Endothelial cell of hepatic sinusoid (primary cell): ENCODE measurements around the gene DPYSL3.

Experiments used
- in situ Hi-C: cut with HindIII; loops from 2 replicates; pipeline ENCODE4 v1.10.0; 2017; ENCODE audit warnings: low sequenced_read_pairs

The DPYSL3 gene

GRCh38 chr5:147479444-147479843 is 30.4 kb downstream of the DPYSL3 start:
- in situ Hi-C loops: no loop called here

- in situ Hi-C loops: no loop called here
Observed at GRCh38 chr5:147474140-147474539, 35.7 kb downstream of the DPYSL3 start.

- in situ Hi-C loops: no loop called here
Observed at GRCh38 chr5:147472664-147473475, 37.0 kb downstream of the DPYSL3 start.

GRCh38 chr5:147467973-147468508 is 41.8 kb downstream of the DPYSL3 start:
- in situ Hi-C loops: no loop called here

- in situ Hi-C loops: no loop called here
Observed at GRCh38 chr5:147466360-147466980, 43.4 kb downstream of the DPYSL3 start.

- in situ Hi-C loops: no loop called here
Observed at GRCh38 chr5:147465747-147466146, 44.1 kb downstream of the DPYSL3 start.

- in situ Hi-C loops: no loop called here
Observed at GRCh38 chr5:147464211-147464610, 45.7 kb downstream of the DPYSL3 start.

- in situ Hi-C loops: no loop called here
Observed at GRCh38 chr5:147461915-147462314, 48.0 kb downstream of the DPYSL3 start.

- in situ Hi-C loops: no loop called here
Observed at GRCh38 chr5:147460380-147460779, 49.5 kb downstream of the DPYSL3 start.

- in situ Hi-C loops: loop anchor here (5.0 to 10.0 kb wide), 2 partner anchors 44 to 96 kb away; no protein-coding TSS in a partner anchor
Observed at GRCh38 chr5:147458581-147458980, 51.3 kb downstream of the DPYSL3 start.

GRCh38 chr5:147455822-147456450 is 53.9 kb downstream of the DPYSL3 start:
- in situ Hi-C loops: loop anchor here (5.0 to 10.0 kb wide), 2 partner anchors 46 to 99 kb away; no protein-coding TSS in a partner anchor

- in situ Hi-C loops: loop anchor here (5.0 to 10.0 kb wide), 2 partner anchors 47 to 100 kb away; no protein-coding TSS in a partner anchor
Observed at GRCh38 chr5:147454996-147455677, 54.7 kb downstream of the DPYSL3 start.

GRCh38 chr5:147453875-147454814 is 55.7 kb downstream of the DPYSL3 start:
- in situ Hi-C loops: loop anchor here (10.0 kb wide), 1 partner anchor 101 kb away; no protein-coding TSS in a partner anchor

- in situ Hi-C loops: loop anchor here (10.0 kb wide), 1 partner anchor 103 kb away; no protein-coding TSS in a partner anchor
Observed at GRCh38 chr5:147452165-147452811, 57.6 kb downstream of the DPYSL3 start.

- in situ Hi-C loops: loop anchor here (10.0 kb wide), 1 partner anchor 104 kb away; no protein-coding TSS in a partner anchor
Observed at GRCh38 chr5:147451193-147451592, 58.7 kb downstream of the DPYSL3 start.

GRCh38 chr5:147450606-147451005 is 59.3 kb downstream of the DPYSL3 start:
- in situ Hi-C loops: loop anchor here (10.0 kb wide), 1 partner anchor 104 kb away; no protein-coding TSS in a partner anchor

- in situ Hi-C loops: no loop called here
Observed at GRCh38 chr5:147448766-147449165, 61.1 kb downstream of the DPYSL3 start.

- in situ Hi-C loops: no loop called here
Observed at GRCh38 chr5:147446523-147446922, 63.3 kb downstream of the DPYSL3 start.

GRCh38 chr5:147445917-147446316 is 64.0 kb downstream of the DPYSL3 start:
- in situ Hi-C loops: no loop called here
